HepG2 (cell line): Measurements from ENCODE around the gene SBNO1. TPM values are rescaled to one million over a fixed set of nuclear protein-coding genes. Genes with fewer than 3 reads are reported as not detected.

ENCODE experiments used
- AGO1 ChIP-seq: fragments of 200-400 bp; formaldehyde crosslinking; IDR thresholded peaks from 2 replicates; pipeline ENCODE4 v1.6.1; 2017; ENCODE audit warnings: mild to moderate bottlenecking, low read depth, low read length, moderate library complexity; ENCODE audit not compliant: poor library complexity, severe bottlenecking
- AHR ChIP-seq: IDR thresholded peaks from 2 replicates; pipeline ENCODE4 v1.6.1; 2018; ENCODE audit warnings: missing genetic modification reagents, missing compliant biosample characterization
- ATF7 ChIP-seq, 2 experiments: fragments of 450-650 bp in 1 of 2; sonication (generic) in 1 of 2; formaldehyde crosslinking in 1 of 2; IDR thresholded peaks; 2 replicates each; pipeline versions ENCODE4 v1.4.0 to v1.6.1; 2016 to 2020; ENCODE audit warnings: antibody characterized with exemption in 1 of 2, mild to moderate bottlenecking in 1 of 2, missing genetic modification reagents in 1 of 2
- KDM6A ChIP-seq: IDR thresholded peaks from 2 replicates; pipeline ENCODE4 v1.6.1; 2016; ENCODE audit warnings: low read depth
- KLF16 ChIP-seq, 2 experiments: sonication (generic) in 1 of 2; formaldehyde crosslinking in 1 of 2; IDR thresholded peaks; 2 replicates each; pipeline versions ENCODE4 v1.6.1 to v1.8.0; 2016 to 2023; ENCODE audit warnings: missing genetic modification reagents in 2 of 2, missing compliant biosample characterization in 1 of 2
- MIER2 ChIP-seq: IDR thresholded peaks from 2 replicates; pipeline ENCODE4 v1.6.1; 2016; ENCODE audit warnings: missing biosample characterization, missing genetic modification reagents
- NRL ChIP-seq: sonication (generic); formaldehyde crosslinking; IDR thresholded peaks from 2 replicates; pipeline ENCODE4 v1.5.0; 2020; ENCODE audit warnings: missing genetic modification reagents, mild to moderate bottlenecking, moderate library complexity, borderline replicate concordance
- PCBP1 ChIP-seq: fragments of 200-400 bp; formaldehyde crosslinking; IDR thresholded peaks from 2 replicates; pipeline ENCODE4 v1.6.1; 2017; ENCODE audit warnings: mild to moderate bottlenecking, low read depth, low read length, borderline replicate concordance
- PHF21A ChIP-seq: sonication (generic); formaldehyde crosslinking; IDR thresholded peaks from 2 replicates; pipeline ENCODE4 v1.5.0; 2020; ENCODE audit warnings: mild to moderate bottlenecking, missing genetic modification reagents
- REPIN1 ChIP-seq: sonication (generic); formaldehyde crosslinking; IDR thresholded peaks from 2 replicates; pipeline ENCODE4 v1.8.0; 2022; ENCODE audit warnings: missing genetic modification reagents, low read depth, mild to moderate bottlenecking, borderline replicate concordance
- ZFP82 ChIP-seq: sonication (generic); formaldehyde crosslinking; IDR thresholded peaks from 2 replicates; pipeline ENCODE4 v1.5.1; 2020; ENCODE audit warnings: mild to moderate bottlenecking, missing genetic modification reagents, borderline replicate concordance
- ZNF282 ChIP-seq: fragments of 450-650 bp; IDR thresholded peaks from 2 replicates; pipeline ENCODE4 v1.6.1; 2018; ENCODE audit not compliant: partially characterized antibody
- ZNF337 ChIP-seq: sonication (generic); formaldehyde crosslinking; IDR thresholded peaks from 2 replicates; pipeline ENCODE4 v1.5.1; 2020; ENCODE audit warnings: missing genetic modification reagents, low read depth, mild to moderate bottlenecking, borderline replicate concordance
- ZNF7 ChIP-seq: IDR thresholded peaks from 2 replicates; pipeline ENCODE4 v1.6.1; 2016; ENCODE audit warnings: missing biosample characterization, missing genetic modification reagents
- ZNF781 ChIP-seq: sonication (generic); formaldehyde crosslinking; IDR thresholded peaks from 2 replicates; pipeline ENCODE4 v1.5.1; 2020; ENCODE audit warnings: borderline replicate concordance, mild to moderate bottlenecking, missing genetic modification reagents; ENCODE audit errors: not compliant biosample characterization
- polyA plus RNA-seq, 8 experiments: library from polyadenylated mRNA; depleted of rRNA in 3 of 8; stranded (reverse) in 7 of 8; unstranded in 1 of 8; fragments of >200 nt; fragmentation: Illumina TruSeq in 4 of 8; extraction: Trizol in 4 of 8; gene quantifications; 2 replicates each; pipeline versions ENCODE4 v1.2.1 to v1.2.3, GENCODE V29; 2011 to 2016; ENCODE audit warnings: low read depth in 4 of 8, missing spikeins in 1 of 8, mixed read lengths in 1 of 8; ENCODE audit not compliant: insufficient read depth in 1 of 8
- total RNA-seq, 5 experiments: library from RNA; depleted of rRNA; stranded (reverse); fragments of >200 nt; fragmentation: Illumina TruSeq; extraction: Trizol; gene quantifications; 2 replicates each; pipeline ENCODE4 v1.2.3, GENCODE V29; 2016; ENCODE audit warnings: low read depth in 1 of 5
- TF ChIP-seq, protein P1 (sequence below): sonication (generic); formaldehyde crosslinking; IDR thresholded peaks from 2 replicates; pipeline ENCODE4 v1.5.0; 2020; ENCODE audit warnings: mild to moderate bottlenecking, missing genetic modification reagents, borderline replicate concordance
- TF ChIP-seq, protein P2 (sequence below): IDR thresholded peaks from 2 replicates; pipeline ENCODE4 v1.6.1; 2016; ENCODE audit warnings: low read depth, missing genetic modification reagents, missing compliant biosample characterization

SBNO1 gene
- total and polyA plus RNA-seq, 2 of the 13 experiments (the other 11 are each of a cell fraction or from before 2014, with no cell fraction given), result 10.9 to 40.2 TPM

- no peak for TF ChIP-seq ATF7 (IDR thresholded peaks at IDR 0.05)
- no peak for TF ChIP-seq ATF7 (CRISPR knock-in tag; IDR thresholded peaks at IDR 0.05)
- TF ChIP-seq ZNF7 (CRISPR knock-in tag), result no peak
- TF ChIP-seq ZNF282, result no peak
- TF ChIP-seq KDM6A (CRISPR knock-in tag), result no peak
- TF ChIP-seq NRL, result peak; percentile 81; the same call in 1 of the 2 replicates
- peak in 1 of 2 experiments; percentile 34; a peak in 1 of 4 replicates for TF ChIP-seq KLF16 (CRISPR knock-in tag; IDR thresholded peaks at IDR 0.05)
- TF ChIP-seq AHR (CRISPR knock-in tag), result no peak
- TF ChIP-seq PHF21A (CRISPR knock-in tag), result peak; percentile 49
- TF ChIP-seq ZNF337 (CRISPR knock-in tag), result 0 out of 2 replicates have a peak, but pooled peaks have one; percentile 45
- no peak; the same call in none of the 2 replicates for TF ChIP-seq REPIN1 (CRISPR knock-in tag)
- TF ChIP-seq, protein P1, sequence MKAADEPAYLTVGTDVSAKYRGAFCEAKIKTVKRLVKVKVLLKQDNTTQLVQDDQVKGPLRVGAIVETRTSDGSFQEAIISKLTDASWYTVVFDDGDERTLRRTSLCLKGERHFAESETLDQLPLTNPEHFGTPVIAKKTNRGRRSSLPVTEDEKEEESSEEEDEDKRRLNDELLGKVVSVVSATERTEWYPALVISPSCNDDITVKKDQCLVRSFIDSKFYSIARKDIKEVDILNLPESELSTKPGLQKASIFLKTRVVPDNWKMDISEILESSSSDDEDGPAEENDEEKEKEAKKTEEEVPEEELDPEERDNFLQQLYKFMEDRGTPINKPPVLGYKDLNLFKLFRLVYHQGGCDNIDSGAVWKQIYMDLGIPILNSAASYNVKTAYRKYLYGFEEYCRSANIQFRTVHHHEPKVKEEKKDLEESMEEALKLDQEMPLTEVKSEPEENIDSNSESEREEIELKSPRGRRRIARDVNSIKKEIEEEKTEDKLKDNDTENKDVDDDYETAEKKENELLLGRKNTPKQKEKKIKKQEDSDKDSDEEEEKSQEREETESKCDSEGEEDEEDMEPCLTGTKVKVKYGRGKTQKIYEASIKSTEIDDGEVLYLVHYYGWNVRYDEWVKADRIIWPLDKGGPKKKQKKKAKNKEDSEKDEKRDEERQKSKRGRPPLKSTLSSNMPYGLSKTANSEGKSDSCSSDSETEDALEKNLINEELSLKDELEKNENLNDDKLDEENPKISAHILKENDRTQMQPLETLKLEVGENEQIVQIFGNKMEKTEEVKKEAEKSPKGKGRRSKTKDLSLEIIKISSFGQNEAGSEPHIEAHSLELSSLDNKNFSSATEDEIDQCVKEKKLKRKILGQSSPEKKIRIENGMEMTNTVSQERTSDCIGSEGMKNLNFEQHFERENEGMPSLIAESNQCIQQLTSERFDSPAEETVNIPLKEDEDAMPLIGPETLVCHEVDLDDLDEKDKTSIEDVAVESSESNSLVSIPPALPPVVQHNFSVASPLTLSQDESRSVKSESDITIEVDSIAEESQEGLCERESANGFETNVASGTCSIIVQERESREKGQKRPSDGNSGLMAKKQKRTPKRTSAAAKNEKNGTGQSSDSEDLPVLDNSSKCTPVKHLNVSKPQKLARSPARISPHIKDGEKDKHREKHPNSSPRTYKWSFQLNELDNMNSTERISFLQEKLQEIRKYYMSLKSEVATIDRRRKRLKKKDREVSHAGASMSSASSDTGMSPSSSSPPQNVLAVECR, result peak; percentile 76
- peak; percentile 42; the same call in 1 of the 2 replicates for TF ChIP-seq ZFP82 (CRISPR knock-in tag)
- TF ChIP-seq, protein P2, sequence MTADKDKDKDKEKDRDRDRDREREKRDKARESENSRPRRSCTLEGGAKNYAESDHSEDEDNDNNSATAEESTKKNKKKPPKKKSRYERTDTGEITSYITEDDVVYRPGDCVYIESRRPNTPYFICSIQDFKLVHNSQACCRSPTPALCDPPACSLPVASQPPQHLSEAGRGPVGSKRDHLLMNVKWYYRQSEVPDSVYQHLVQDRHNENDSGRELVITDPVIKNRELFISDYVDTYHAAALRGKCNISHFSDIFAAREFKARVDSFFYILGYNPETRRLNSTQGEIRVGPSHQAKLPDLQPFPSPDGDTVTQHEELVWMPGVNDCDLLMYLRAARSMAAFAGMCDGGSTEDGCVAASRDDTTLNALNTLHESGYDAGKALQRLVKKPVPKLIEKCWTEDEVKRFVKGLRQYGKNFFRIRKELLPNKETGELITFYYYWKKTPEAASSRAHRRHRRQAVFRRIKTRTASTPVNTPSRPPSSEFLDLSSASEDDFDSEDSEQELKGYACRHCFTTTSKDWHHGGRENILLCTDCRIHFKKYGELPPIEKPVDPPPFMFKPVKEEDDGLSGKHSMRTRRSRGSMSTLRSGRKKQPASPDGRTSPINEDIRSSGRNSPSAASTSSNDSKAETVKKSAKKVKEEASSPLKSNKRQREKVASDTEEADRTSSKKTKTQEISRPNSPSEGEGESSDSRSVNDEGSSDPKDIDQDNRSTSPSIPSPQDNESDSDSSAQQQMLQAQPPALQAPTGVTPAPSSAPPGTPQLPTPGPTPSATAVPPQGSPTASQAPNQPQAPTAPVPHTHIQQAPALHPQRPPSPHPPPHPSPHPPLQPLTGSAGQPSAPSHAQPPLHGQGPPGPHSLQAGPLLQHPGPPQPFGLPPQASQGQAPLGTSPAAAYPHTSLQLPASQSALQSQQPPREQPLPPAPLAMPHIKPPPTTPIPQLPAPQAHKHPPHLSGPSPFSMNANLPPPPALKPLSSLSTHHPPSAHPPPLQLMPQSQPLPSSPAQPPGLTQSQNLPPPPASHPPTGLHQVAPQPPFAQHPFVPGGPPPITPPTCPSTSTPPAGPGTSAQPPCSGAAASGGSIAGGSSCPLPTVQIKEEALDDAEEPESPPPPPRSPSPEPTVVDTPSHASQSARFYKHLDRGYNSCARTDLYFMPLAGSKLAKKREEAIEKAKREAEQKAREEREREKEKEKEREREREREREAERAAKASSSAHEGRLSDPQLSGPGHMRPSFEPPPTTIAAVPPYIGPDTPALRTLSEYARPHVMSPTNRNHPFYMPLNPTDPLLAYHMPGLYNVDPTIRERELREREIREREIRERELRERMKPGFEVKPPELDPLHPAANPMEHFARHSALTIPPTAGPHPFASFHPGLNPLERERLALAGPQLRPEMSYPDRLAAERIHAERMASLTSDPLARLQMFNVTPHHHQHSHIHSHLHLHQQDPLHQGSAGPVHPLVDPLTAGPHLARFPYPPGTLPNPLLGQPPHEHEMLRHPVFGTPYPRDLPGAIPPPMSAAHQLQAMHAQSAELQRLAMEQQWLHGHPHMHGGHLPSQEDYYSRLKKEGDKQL (CRISPR knock-in tag), result no peak
- TF ChIP-seq MIER2 (CRISPR knock-in tag), result no peak
- peak; percentile 56 for TF ChIP-seq ZNF781
- TF ChIP-seq AGO1, result no peak
- TF ChIP-seq PCBP1, result no peak; the same call in 1 of the 2 replicates
These were observed 624 bp upstream of the SBNO1 start (continued) for GRCh38 chr12:123365025-123365917.
